HG02588 (cell line): ENCODE data around the gene LHX4.

Experiments
- ATAC-seq: cut with Tn5 transposase; IDR thresholded peaks from one replicate; pipeline ENCODE4 v1.9.1; 2021; ENCODE audit warnings: mild to moderate bottlenecking, moderate library complexity; ENCODE audit not compliant: unreplicated experiment

LHX4 gene

DNA sequence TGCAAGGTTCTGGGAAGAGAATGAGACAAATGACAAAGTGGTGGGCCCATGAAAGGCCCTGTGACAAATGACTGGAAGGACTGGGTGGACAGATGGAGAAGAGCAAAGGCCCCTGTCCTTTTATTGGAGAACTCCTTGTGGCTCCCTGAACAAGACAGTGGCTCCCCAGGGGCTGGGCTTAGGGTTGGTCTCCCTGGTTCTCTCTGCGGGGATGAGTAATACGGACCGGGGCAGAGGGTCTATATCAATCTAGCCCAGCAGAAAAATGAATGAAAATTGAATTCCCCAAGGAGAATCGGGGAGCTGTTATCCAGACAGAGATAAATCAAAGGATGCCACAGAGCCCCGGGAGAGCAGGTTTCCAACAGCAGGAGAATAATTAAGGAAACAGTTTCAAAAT is 5.2 kb upstream of the LHX4 start:
- ATAC-seq = no peak

DNA sequence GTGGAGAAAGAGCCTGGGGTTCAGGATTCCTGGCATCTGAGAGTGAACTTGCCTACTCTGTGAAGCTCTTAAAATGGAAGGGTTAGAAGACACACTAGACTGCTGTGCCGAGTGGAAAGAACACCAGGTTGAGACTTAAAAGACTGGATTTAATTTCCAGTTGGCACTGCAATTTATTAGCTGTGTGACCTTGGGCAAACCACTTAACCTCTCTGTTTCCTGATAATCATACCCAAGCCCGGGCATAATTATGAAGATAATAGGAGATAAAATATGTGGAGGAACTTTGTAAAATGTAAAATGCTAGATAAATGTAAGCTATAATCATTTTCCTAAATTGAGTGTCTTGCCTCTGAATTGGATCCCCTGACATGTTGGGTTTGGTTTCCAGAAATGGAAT is 4.7 kb upstream of the LHX4 start:
- no peak for ATAC-seq

DNA sequence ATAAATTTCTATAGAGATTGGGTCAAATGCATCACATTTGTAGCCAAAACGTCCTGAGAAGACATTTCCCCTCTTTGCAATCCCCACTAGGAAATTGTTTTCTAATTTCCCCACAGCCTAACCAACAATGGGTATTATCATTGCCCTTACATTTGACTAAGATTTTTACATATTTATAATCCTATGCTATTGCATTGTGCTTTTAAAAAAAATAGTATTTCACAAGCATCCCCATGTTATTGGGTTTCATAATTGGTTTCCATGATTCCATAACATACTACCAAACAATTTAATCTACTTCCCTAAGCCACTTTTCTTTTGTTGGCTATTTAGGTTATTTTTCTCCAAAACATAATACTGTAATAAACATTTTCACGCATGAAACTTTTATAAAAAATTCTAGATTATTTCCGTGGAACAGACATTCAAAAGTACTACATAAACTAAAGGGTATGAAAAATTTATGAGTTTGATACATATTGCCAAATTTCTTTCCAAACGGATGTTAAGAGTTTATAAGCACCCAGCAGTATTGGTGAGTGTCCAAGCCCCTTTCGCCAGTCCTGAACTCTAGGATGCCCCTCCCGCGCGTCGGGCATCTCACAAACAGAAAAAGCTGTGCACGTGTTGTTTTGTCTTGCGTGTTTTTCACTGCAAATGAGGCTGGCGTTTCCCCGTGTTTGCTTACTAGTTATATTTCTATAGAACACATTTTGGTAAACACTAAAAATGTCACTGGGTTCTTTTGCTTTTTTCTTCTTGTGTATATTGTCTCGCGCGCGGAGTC is 2.0 kb upstream of the LHX4 start:
- no peak for ATAC-seq

DNA sequence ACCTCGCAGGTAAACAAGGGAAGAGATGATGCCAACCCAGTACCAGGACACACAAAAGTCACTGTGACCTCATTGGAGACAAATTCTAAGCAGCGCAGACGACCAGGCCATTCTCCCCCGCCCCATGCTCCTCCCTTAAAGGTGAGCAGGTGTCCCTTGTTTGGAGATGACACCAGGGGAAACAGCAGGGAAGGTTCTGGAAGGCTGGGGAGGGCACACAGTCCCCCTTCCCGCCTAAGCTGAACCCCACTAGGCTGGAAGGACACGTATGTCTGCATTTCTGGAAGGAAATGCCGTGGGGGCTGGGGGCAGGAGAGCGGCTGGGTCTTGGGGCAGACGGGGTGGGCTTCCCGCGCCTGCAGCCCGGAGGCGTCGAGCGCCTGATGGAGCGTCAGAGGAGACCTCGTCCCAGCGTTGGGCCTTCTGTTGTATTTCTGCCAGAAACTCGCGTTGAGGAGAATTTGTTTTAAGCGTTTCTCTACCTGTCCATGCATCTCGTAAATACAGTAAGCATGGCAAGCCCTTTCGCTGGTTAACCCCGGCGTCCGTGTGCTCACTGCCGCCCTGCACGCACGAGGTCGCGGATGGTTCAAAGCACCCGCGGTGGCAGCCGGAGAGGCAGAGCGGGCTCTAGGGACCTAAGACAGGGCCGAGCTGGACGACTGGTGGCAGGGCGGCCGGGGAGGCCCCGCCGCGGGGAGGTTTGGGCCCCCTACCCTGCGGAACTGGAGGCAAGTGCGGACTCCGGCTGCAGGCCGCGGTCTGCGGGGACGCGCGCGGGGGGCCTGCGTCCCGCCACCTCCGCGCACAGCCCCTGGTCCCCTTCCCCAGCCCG is 1.2 kb upstream of the LHX4 start:
- ATAC-seq = peak; percentile 8

DNA sequence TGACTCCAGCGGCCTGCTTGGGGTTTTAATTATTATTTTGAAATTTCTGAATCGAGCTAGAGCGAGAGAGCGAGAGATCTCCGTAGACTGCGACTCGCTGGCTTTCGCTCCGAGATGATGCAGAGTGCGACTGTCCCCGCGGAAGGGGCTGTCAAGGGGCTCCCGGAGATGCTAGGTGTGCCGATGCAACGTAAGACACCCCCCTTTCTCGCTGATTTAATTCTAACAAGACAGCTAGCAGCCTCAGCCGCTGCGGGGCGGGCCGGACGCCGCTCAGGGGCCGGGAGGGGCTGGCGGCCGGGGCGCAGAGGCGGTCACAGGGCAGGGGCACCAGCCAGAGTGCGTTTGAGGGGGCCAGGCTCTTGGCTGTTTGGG is 339 bp downstream of the LHX4 start:
- no peak for ATAC-seq

DNA sequence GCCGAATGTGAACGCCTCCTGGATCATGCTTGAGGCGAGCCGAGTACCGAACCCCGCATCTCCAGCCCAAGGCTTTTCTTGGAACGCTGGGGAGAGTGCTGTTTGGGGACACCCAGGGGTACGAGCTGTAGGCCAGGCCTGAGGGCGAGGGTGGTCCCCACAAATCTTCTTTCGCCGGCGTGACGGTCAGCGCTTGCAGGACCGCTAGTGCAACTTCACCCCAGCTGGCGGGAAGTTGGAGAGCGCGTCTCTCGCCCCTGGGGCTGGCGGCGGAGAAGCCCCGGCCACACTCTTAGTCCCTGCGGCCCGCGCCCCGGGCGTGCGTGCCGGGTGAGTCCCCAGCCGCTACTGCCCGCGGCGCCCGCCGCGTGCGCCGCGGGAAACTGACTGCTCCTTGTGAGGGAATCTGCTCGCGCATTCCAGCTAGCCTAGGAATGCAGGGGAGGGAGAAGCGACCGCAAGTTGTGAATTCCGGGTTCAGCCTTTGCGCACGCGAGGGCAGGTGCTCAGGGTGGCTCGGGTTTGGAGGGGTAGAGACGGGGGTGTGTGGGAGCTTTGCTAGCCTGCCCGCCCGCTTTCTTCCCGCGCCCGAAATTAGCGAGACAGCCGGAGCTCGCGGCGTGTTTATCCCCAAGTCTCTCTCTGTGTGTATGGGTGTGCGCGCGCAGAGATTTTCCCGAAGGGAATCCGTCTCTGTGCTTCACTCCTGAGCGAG is 884 bp downstream of the LHX4 start:
- no peak for ATAC-seq

DNA sequence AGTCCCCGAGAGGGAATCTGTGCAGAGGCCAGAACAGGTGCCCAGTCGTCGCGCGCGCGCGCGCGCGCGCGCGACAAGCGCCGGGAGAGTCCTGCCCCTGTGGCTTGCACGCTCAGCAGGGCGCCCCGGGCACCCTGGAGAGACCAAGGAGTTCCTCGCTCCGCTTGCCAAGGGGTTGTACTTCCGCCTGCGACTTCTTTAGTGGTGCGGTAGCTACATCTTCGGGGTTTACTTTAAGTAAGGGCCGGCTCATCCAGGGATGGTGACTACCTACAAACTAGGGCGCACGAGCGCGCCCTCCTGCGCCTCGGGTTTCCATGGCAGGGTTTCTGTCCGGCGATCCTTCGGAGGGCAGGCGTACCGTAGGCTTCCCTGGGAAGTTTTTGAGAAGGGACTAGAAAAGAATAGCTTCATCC is 1.4 kb downstream of the LHX4 start:
- no peak for ATAC-seq

DNA sequence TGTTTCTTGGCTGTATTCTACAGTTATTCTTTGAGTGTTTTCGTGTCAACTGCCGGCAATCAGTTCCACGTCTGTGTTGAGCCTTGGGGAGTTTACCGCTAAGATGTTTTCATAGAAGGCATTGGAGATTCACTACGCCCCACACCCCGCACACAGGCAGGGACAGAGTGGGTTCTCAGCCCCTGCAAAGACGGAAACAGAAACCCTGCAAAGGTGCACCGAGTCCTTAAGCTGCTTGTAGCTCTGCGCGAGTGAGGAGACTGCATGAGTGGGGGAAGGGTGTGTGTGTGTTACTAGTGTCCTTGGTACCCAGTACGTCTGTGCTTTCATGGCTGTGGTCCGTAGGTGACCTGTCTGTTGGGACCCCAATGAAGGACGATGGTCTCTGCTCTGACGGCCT is 1.9 kb downstream of the LHX4 start:
- ATAC-seq = no peak

DNA sequence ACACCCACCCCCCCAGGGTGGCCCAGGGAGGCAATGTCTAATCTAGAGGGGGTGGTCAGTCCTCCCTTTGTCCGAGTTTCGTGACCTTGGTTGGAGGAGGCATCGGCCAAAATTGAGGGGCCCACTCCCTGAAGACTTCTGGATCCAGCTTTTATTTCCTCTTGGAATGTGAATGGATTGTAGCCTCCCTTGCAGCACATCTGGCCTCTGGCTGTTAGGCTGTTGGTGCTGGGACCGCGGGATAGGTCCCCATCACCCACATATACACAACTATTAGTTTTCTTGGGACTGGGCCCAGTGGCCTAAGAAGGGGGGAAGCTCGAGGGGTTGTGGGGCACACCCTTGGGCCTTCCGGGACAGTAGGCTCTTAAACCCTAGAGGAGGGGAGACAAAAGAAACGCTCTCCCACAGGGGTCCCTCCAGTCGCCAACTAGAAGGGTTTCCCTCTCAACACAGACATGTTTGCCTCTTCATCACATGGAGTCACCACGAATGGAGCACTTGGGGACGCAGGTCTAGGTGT is 2.5 kb downstream of the LHX4 start:
- no peak for ATAC-seq

DNA sequence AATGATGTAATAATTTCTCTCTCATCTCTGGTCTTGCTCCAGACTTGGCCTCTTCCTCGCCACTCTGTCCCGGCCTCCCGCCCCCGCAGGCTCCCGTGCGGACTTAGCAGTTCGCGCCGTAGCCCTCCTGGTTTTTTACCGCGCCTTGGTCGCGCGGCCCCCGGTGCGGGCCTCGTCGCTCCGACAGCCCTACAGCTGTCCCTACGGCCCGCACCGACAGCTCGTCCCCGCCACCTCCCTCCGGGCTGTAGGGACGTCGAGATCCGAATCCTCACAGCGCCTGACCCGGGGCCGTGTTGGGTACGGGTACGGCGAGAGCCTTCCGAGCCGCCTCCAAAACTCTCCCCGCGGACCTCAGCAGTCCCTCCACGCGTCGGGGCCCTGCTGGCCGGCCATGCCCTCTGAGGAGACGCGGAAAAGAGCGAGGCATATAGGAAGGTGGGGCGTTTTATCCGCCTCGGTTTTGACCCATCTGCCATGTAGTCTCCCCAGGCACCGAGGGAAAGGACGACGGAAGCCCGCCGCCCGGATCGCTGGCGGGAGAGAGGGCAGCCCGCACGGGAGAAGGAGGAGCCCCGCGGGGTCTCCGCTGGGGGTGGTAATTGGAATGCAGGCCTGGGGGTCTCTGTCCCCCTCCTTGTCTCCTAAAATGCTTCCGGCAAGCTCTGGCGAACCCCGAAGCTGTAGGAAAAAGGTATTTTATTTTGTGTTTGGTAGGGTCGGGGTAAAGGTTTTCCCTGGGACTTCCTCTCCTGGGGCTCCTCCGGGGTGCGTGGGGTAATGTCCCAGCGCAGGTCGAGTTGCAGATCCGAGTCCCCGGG is 3.3 kb downstream of the LHX4 start:
- no peak for ATAC-seq

DNA sequence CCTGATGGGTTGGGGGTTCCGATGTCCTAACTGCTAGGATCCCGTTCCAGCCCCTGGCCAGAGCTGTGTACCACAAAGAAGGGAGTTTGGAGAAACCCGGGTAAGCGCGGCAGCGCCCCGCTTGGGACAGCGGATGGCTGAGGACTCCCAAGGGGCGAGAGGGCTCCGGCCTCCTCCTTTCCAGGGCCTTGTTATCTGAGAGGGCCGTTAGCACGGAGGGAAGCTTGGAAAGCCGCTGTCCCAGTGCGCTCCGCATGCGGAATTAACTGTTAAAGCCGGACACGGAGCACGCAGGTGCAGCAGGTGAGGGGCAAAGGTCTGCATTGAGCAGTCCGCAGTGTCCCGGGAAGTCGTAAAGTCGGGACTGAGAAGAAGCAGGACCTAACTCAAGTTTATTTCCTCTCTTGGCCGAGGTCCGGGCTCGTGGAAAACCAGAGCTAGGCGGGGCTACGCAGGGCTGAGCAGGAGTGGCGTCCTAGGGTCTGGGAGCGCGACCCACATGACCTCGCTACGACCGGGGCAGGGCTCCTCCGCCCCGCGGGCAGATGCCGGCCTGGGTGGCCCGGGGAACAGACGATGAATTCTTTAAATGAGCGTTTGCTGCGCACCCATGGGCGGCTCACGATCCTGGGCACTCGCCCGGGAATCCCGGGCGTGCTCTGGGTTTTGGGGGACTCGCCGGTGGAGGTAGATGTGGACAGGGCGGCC is 4.5 kb downstream of the LHX4 start:
- ATAC-seq = no peak

DNA sequence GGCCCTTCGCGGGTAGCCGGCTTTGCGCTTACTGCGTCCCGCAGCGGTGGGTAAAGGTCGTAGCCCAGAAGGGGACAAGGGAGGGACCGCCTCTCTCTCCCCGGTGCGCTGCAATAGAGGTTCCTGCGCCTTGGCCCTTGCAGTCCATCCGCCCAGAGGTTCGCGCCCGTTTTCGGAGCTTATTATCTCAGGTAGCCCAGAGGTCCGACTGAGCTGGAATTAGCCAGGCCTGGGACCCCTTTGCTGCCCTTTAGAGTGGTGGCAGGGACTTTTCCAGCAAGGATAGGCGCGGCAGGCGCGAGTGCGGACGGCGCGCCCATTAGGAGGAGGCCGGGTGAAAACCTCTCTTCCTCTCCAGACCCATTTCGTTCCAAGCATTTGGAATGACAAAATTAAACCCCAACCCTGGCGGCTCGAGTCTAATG is 5.0 kb downstream of the LHX4 start:
- ATAC-seq = no peak

DNA sequence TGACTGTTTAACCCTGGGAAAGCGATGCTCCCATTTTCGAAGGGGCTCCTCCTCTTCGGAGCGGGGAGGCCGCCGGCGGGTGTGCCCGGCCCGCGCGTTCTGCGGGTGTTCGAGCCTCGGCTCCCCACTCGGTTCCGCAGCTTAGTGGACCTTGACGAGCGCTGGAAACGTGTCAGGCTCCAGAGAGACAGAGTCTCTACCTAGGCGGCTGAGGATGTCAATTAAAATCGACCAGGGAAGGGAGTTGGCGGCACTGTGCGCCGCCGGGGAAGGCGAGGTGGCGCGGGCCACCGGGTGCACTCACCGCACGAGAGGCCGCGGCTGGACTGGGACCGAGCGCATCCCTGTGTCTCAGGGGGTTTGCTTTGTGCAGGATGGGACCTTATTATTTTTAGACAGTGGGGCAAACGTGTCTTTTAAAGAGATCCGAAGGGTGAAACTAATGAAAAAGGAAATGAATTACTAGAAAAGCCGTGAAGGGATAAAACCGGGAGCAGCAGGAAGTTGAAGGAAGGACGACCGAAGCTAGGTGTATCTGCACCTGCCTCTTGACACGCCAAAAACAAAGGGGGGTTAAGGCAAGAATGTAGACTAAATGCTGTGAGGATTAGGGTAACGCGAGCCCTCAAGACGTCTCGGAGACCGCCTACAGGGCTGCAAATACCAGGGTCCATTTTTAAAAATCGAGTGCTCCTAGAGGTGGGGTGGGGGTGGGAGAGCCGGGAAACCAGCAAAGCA is 5.6 kb downstream of the LHX4 start:
- ATAC-seq = no peak

DNA sequence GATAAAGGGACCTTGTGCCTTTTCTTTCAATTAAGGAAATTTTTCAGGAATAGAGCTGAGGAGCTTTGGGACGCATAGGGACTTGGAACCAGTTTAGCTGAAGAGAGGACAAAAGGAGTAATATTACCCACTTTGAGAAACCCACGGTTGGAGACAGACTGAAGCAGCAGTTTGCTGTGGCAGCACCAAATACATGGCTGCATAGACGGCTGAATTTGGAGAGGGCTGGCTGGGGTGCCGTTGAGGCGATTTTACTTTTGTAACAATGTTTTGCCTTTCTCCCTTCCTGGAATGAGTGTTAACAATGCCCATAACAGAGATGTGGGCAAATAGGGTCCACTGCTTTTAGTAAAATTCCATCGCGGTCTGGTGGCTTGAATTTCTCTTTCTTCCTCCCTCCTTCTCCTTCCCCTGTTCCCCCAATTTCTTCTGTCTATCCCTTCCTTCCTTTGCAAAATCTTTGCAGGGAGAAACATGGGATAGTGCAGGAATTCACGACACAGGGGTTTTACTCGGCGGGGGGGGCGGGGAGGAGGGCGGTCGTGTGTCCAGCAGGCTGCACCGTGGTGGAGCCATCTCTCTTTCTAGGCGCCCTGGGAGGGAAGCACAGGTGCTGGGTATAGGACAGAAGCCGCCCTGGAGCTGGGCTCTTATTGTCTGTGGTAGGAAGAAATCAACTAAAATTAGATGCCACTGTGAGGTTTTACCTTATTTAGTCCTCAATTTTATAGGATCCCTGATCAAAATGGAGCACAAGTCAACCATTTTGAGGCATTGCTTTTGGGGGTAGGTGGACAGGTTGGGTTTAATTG is 6.8 kb downstream of the LHX4 start:
- ATAC-seq = no peak

DNA sequence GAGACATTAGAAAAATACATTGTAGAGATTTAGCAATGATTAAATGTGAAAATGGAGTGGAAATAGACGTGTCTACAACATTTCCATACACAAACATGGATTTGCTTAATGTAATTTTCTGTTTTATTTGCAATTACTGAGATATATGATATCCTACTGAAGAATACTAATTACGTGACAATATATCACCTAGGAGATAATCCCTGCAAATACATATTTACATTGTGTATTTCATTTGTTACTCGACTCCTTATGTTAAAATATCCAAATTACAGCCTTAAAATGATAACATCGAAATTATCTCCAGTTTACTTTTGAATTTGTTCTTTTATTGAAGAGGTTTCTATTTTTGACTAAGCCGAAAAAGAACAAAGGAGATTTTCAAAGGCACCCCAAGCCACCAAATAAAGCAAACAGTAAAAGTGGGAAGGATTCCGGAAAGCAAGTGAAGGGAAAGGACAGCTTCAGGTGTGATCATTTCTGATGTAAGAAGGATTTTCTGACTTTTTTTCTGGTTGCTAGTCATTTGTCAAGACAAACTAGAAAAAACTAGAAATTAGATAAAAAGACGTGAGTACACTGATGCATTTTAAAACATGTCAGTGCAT is 7.9 kb downstream of the LHX4 start:
- no peak for ATAC-seq

DNA sequence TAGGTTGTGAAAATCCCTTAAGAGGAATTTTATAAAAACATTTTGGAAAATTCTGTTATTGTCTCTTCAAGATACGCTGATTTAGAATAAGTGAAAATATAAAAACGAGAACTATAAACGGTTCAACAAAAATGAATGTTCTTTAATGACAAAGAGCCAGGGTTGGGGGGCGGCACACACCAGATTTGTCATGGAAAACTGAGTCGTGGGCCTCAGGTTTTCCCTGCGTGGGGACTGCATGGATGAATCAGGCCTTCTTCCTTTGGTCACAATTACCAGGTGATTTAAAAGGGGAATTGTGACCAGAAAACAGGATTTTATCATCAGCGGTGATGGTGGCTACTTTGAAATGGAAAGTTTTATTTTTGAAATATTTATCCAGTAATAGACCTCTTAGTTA is 8.6 kb downstream of the LHX4 start:
- no peak for ATAC-seq

DNA sequence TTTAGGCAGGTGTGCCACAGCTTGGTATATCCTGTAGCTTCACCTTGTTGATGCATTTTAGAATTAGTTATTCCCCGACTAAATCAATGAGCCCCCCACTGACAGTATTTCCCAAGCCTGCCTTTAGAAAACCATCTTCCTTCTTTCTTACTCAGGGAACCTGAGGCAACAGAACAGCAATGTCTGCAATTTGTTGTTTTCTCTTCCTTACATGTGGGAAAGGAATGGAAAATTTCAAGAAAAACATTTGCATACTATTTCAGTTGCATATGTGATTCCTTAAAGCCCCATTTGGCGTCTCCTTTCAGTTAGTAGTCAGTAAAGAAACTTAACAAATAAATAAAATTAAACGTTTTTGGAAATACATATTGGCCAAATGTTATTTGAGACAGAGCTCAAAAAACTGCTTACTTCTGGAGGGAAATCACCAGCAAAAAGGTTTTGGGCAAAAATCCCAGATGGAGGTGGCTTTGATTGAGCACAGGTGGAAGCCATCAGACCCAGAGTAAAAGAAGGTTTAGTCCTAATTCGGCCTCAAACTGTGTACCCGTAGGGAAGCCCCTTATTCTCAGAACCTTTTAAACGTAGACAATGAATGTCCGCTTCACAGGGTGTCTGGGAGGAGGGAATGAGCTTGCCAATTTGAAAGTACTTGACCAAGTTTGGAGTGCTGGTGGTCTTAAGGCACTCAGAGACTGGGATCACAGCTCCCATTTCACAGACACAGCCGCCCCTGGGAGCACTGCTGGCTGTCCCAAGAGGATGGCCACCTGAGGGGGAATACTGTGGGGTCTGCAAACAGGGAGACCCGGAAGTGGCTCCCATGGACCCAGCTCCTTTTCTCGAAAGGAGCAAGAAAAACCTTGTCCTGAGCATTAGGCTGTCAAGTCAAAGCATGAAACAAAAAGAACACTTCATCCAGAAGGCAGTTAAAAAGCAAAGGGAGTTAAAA is 9.4 kb downstream of the LHX4 start:
- ATAC-seq = no peak
